GM21619 (cell line): ENCODE measurements around the gene LMO1.

Experiments
- ATAC-seq: cut with Tn5 transposase; IDR thresholded peaks from one replicate; pipeline ENCODE4 v1.9.1; 2021; ENCODE audit not compliant: unreplicated experiment

Gene LMO1

GRCh38 chr11:8229299-8230177 lies 34.1 kb downstream of the LMO1 start:
- no peak for ATAC-seq

- ATAC-seq: no peak
Observed at GRCh38 chr11:8228231-8228630, 35.4 kb downstream of the LMO1 start.

- no peak for ATAC-seq
Observed at GRCh38 chr11:8227156-8228152, 36.2 kb downstream of the LMO1 start.

GRCh38 chr11:8225589-8226036 lies 38.1 kb downstream of the LMO1 start:
- ATAC-seq: peak; percentile 56

- no peak for ATAC-seq
Observed at GRCh38 chr11:8224711-8225110, 39.0 kb downstream of the LMO1 start.

GRCh38 chr11:8224161-8224591 lies 39.5 kb downstream of the LMO1 start:
- no peak for ATAC-seq

- no peak for ATAC-seq
Observed at GRCh38 chr11:8223513-8223900, 40.2 kb downstream of the LMO1 start.

GRCh38 chr11:8222820-8223512 lies 40.7 kb downstream of the LMO1 start:
- no peak for ATAC-seq

- no peak for ATAC-seq
Observed at GRCh38 chr11:8221917-8222495, 41.7 kb downstream of the LMO1 start.

GRCh38 chr11:8221046-8221723 lies 42.5 kb downstream of the LMO1 start:
- no peak for ATAC-seq

- no peak for ATAC-seq
Observed at GRCh38 chr11:8220261-8221045, 43.2 kb downstream of the LMO1 start.

GRCh38 chr11:8219257-8220021 lies 44.2 kb downstream of the LMO1 start:
- peak; percentile 59 for ATAC-seq

- ATAC-seq: no peak
Observed at GRCh38 chr11:8218840-8219239, 44.8 kb downstream of the LMO1 start.

GRCh38 chr11:8218409-8218808 lies 45.3 kb downstream of the LMO1 start:
- no peak for ATAC-seq

GRCh38 chr11:8217926-8218325 lies 45.8 kb downstream of the LMO1 start:
- no peak for ATAC-seq

- ATAC-seq: no peak
Observed at GRCh38 chr11:8217136-8217535, 46.5 kb downstream of the LMO1 start.

GRCh38 chr11:8213376-8213775 lies 50.3 kb downstream of the LMO1 start:
- ATAC-seq: no peak

- ATAC-seq: no peak
Observed at GRCh38 chr11:8209208-8209807, 54.4 kb downstream of the LMO1 start.
